Gastrocnemius medialis (tissue), 4 donors: ENCODE measurements around the gene ENOX1. TPM values are rescaled to one million over a fixed set of nuclear protein-coding genes. Genes with fewer than 3 reads are reported as not detected.

Experiments used
- ATAC-seq, 2 donors: fragments of 150-250 bp; one replicate each; pipeline ENCODE4 v1.9.1; 2016
- DNase-seq, 2 donors: peaks; one replicate each; pipeline ENCODE4 v3.0.0-alpha.2; 2019
- H3K27ac ChIP-seq, 4 donors: fragments of 200-600 bp; sonication (generic); 1 replicate in 1 of 4; 2 replicates in 3 of 4; pipeline ENCODE4 v1.5.1; 2016 to 2018; ENCODE audit warnings: mild to moderate bottlenecking in 2 of 4, moderate library complexity in 1 of 4
- H3K27me3 ChIP-seq, 3 donors: fragments of 200-600 bp; sonication (generic) in 2 of 3; 1 replicate in 1 of 3; 2 replicates in 2 of 3; pipeline versions ENCODE4 v1.5.1 to v1.6.0; 2016 to 2019; ENCODE audit warnings: mild to moderate bottlenecking in 1 of 3, moderate library complexity in 1 of 3
- H3K36me3 ChIP-seq, 2 donors: fragments of 200-600 bp; sonication (generic) in 1 of 2; one replicate each; pipeline ENCODE4 v1.5.1; 2017 to 2018
- H3K4me1 ChIP-seq, 2 donors: fragments of 200-600 bp; sonication (generic) in 1 of 2; one replicate each; pipeline ENCODE4 v1.5.1; 2016 to 2017; ENCODE audit warnings: mild to moderate bottlenecking in 2 of 2
- H3K4me3 ChIP-seq, 4 donors: fragments of 200-600 bp; sonication (generic) in 3 of 4; 1 replicate in 1 of 4; 2 replicates in 3 of 4; pipeline ENCODE4 v1.5.1; 2016 to 2019; ENCODE audit warnings: mild to moderate bottlenecking in 2 of 4
- H3K9me3 ChIP-seq, 3 donors: fragments of 200-600 bp; sonication (generic) in 2 of 3; 1 replicate in 1 of 3; 2 replicates in 2 of 3; pipeline ENCODE4 v1.5.1; 2016 to 2019
- CTCF ChIP-seq, 5 experiments: fragments of 450-650 bp in 3 of 5; fragments of 200-600 bp in 2 of 5; sonication (generic) in 2 of 5; IDR thresholded peaks in 4 of 5; conservative IDR thresholded peaks in 1 of 5; 1 replicate in 4 of 5; 2 replicates in 1 of 5; pipeline ENCODE4 v1.5.1; 2016 to 2019; ENCODE audit warnings: antibody characterized with exemption in 5 of 5, mild to moderate bottlenecking in 3 of 5, moderate library complexity in 3 of 5
- POLR2A ChIP-seq, 2 donors: fragments of 450-650 bp; IDR thresholded peaks; one replicate each; pipeline ENCODE4 v1.6.1; 2017; ENCODE audit warnings: antibody characterized with exemption in 2 of 2, mild to moderate bottlenecking in 2 of 2, moderate library complexity in 2 of 2
- in situ Hi-C, 4 donors: fragments of 200-750 bp; cut with MboI; loops; one replicate each; pipeline versions ENCODE4 v1.15.0 to v1.8.0; 2017; ENCODE audit warnings: low sequenced_read_pairs in 4 of 4
- intact Hi-C: fragments of 100-400 bp; cut with DNase I; formaldehyde crosslinking; loops from one replicate; pipeline ENCODE4 v1.15.1; 2023; ENCODE audit warnings: low total_unique reads
- total RNA-seq, 4 donors: library from RNA; depleted of rRNA; stranded (reverse); fragments of >200 nt; gene quantifications; one replicate each; pipeline versions ENCODE4 v1.1.0 to v1.2.3, GENCODE V29; 2016

The ENOX1 gene
- total RNA-seq, 4 donors from 2014 or later = 0.46 to 3.5 (median 1.8) TPM

DNA sequence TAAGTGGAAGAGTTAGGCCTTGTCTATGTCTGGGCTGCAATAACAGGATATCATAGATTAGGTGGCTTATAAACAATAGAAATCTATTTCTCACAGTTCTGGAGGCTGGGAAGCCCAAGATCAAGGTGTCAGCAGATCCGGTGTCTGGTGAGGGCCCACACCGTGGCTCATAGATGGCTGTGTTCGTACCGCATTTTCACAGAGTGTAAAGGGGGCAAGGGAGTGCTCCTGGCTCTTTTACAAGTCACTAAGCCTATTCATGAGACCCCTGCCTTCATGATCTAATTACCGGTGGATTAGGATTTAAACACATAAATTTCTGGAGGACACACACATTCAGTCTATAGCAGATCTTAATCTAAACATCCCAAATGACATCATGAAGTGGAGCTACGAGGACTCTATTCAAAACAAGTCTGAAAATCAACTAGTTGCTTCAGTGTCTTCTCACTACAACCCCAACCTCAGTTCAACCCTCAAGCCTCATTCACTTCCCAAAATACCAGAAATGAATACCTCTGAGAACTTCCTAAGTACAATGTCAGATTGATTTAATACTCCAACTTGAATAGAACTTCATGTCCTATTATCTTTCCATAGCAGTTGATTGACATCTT, 23.5 kb downstream of the ENOX1 start:
- Histone ChIP-seq H3K9me3 (no peaks in the 10 kb centered on the region), H3K27me3 (no peaks in the 10 kb centered on the region), H3K27ac (no peak overlapping the region), H3K4me3 (no peak overlapping the region), H3K36me3 (no peaks in the 10 kb centered on the region), H3K4me1 (peaks cover 11 to 13% of the 10 kb centered on the region in 2 donors)
- intact Hi-C loops (no loop called here), in situ Hi-C loops (no loop called here)
- TF ChIP-seq CTCF (IDR thresholded peaks at IDR 0.05 in 4 of 5, conservative IDR thresholded peaks at IDR 0.05 in 1 of 5) (no peak), POLR2A (IDR thresholded peaks at IDR 0.05) (no peak)
- DNase-seq (no peak), ATAC-seq (no peak)

DNA sequence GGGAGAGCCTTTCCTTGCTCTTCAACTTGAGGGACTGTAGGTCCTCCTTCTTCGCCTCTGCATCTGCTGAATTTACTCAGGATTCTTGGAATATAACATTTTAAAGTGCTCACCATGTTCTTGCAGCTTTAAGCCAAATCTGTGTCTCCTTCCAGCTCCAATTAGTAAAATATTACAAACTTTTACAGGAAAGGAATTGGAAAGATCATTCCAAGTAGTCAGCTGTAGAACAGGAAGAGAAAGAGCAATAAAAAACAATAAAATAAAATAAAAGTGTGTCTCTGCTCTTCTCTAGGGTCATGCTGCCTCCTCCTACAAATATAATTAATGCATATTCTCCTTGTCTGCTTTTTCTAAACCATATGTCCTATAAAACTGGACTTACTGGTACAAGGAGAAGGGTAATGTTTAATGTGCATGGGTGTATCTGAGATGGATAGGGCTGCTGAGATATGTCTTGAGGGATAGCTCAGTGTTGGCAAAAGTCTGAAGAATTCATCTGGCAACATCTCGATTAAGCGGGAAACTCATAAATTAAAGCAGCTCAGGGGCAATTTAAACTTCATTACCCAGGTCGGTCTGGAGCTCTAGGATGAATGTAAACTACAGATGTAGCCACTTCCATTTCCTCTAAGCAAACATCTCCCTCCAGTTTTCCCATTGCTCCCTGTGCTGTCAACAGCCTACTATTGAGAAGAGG, 25.0 kb downstream of the ENOX1 start:
- Histone ChIP-seq H3K36me3 (no peaks in the 10 kb centered on the region), H3K4me1 (peaks cover 1 to 3% of the 10 kb centered on the region in 2 donors), H3K9me3 (no peaks in the 10 kb centered on the region), H3K4me3 (no peak overlapping the region), H3K27me3 (no peaks in the 10 kb centered on the region), H3K27ac (no peak overlapping the region)
- TF ChIP-seq POLR2A (IDR thresholded peaks at IDR 0.05) (no peak), CTCF (IDR thresholded peaks at IDR 0.05 in 4 of 5, conservative IDR thresholded peaks at IDR 0.05 in 1 of 5) (no peak)
- intact Hi-C loops = no loop called here
- DNase-seq (no peak), ATAC-seq (no peak)
- in situ Hi-C loops = no loop called here

GRCh38 chr13:43760257-43760656, 26.5 kb downstream of the ENOX1 start:
- Histone ChIP-seq H3K4me1 (no peaks in the 10 kb centered on the region), H3K4me3 (no peak overlapping the region), H3K27me3 (no peaks in the 10 kb centered on the region), H3K9me3 (no peaks in the 10 kb centered on the region), H3K36me3 (no peaks in the 10 kb centered on the region), H3K27ac (no peak overlapping the region)
- DNase-seq = no peak
- TF ChIP-seq POLR2A (IDR thresholded peaks at IDR 0.05) (no peak), CTCF (IDR thresholded peaks at IDR 0.05 in 4 of 5, conservative IDR thresholded peaks at IDR 0.05 in 1 of 5) (no peak)
- intact Hi-C loops (no loop called here), in situ Hi-C loops (no loop called here)
- no peak for ATAC-seq

GRCh38 chr13:43758834-43759233, 27.9 kb downstream of the ENOX1 start:
- no peaks in the 10 kb centered on the region for H3K9me3 ChIP-seq
- in situ Hi-C loops = no loop called here
- no peak for DNase-seq
- no peaks in the 10 kb centered on the region for H3K4me1 ChIP-seq
- intact Hi-C loops = no loop called here
- H3K4me3 ChIP-seq = no peak overlapping the region
- H3K36me3 ChIP-seq = no peaks in the 10 kb centered on the region
- ATAC-seq = no peak
- no peaks in the 10 kb centered on the region for H3K27me3 ChIP-seq
- no peak overlapping the region for H3K27ac ChIP-seq
- TF ChIP-seq CTCF (IDR thresholded peaks at IDR 0.05 in 4 of 5, conservative IDR thresholded peaks at IDR 0.05 in 1 of 5) (no peak), POLR2A (IDR thresholded peaks at IDR 0.05) (no peak)
